WI38 (cell line): ENCODE measurements around the gene MEN1.

Source experiments
- H3K4me3 ChIP-seq: 2 replicates; pipeline ENCODE4 v1.5.1; 2011; ENCODE audit warnings: low read depth, mild to moderate bottlenecking, control low read depth, low read length
- TF ChIP-seq, protein P1 (sequence below): IDR thresholded peaks from 2 replicates; pipeline ENCODE4 v1.5.1; 2012; ENCODE audit warnings: low read depth, mild to moderate bottlenecking, control low read depth, low read length

MEN1 gene

GRCh38 chr11:64810271-64810890 lies at the start of gene MEN1:
Gene MEN1, minus strand, starts transcription at chr11:64810551. Its CDS starts 442 bp downstream, at chr11:64810109.
- peak within 1 kb of the TSS; percentile 71 for H3K4me3 ChIP-seq
- TF ChIP-seq, protein P1, sequence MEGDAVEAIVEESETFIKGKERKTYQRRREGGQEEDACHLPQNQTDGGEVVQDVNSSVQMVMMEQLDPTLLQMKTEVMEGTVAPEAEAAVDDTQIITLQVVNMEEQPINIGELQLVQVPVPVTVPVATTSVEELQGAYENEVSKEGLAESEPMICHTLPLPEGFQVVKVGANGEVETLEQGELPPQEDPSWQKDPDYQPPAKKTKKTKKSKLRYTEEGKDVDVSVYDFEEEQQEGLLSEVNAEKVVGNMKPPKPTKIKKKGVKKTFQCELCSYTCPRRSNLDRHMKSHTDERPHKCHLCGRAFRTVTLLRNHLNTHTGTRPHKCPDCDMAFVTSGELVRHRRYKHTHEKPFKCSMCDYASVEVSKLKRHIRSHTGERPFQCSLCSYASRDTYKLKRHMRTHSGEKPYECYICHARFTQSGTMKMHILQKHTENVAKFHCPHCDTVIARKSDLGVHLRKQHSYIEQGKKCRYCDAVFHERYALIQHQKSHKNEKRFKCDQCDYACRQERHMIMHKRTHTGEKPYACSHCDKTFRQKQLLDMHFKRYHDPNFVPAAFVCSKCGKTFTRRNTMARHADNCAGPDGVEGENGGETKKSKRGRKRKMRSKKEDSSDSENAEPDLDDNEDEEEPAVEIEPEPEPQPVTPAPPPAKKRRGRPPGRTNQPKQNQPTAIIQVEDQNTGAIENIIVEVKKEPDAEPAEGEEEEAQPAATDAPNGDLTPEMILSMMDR: no peak

GRCh38 chr11:64859542-64860414 lies 49.4 kb upstream of the MEN1 start:
- TF ChIP-seq, protein P1: no peak

GRCh38 chr11:64858467-64859263 lies 48.3 kb upstream of the MEN1 start:
- H3K4me3 ChIP-seq: no peak overlapping the region
- TF ChIP-seq, protein P1: no peak

More at GRCh38 chr11:64859542-64860414, 49.4 kb upstream of the MEN1 start:
- H3K4me3 ChIP-seq: no peak overlapping the region

GRCh38 chr11:64857485-64857884 lies 47.1 kb upstream of the MEN1 start:
- no peak overlapping the region for H3K4me3 ChIP-seq
- TF ChIP-seq, protein P1: no peak

DNA sequence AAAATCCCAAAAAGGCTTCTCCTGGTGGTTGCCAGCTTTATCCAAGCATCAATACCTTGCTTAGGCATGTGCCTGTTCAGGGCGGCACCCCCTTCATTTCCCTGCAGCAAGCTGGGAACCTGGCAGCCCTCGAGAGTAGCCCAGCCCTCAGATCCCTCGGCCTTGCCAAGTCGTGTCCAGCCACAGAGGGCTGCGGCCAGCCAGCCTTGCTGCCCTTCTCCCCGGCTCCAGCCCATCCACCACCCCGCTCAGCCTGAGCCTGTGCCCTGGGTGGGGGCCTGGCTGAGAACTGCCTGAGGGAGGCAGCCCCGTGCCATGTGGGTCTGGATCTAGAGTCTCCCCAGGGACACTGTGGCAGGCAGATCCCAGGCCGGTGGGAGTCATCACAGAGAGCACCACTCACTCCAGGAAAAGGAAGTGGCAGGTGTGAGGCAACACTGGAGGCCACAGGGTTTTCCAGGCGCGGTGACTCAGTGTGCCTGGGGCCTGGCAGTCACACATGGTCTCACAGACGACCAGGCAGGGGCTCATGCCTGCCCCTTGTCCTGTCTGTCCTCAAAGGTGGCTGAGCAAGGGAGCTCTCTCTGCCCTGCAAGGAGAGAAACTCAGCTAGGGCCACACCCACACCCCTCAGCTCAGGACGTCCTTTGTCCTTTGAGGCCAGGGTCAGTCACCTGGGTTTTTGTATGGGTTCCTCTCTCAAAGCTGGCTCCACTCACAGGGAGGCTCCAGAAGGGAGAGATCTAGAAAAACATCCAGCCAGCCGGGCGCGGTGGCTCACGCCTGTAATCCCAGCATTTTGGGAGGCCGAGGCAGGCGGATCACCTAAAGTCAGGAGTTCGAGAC lies 46.3 kb upstream of the MEN1 start:
- H3K4me3 ChIP-seq: no peak overlapping the region
- TF ChIP-seq, protein P1: no peak

DNA sequence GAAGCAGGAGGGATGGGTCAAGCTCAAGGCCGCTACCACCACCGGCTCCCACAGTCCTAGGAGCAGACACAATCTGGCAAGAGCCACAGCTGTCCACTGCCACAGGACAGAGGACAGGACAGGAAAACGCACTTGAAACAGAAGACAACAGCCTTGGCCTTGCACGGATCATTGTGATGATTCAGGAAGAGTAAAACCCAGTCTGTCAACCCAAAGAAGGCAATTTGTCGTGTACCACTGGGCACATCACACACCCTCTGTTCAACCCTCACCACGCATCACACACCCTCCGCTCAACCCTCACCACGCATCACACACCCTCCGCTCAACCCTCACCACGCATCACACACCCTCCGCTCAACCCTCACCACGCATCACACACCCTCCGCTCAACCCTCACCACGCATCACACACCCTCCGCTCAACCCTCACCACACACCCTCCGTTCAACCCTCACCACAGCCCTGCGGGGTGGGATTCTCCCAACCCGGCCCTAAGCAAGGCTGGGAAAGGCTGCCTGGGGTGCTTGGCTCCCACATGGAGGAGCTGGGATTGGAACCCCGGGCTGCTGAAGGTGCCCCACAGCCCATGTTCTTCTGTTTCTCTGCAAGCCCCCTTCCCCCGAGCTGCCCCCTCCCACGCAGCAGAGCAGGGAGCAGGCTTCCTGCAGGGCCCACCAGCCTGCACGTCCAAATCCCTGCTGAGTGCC lies 45.4 kb upstream of the MEN1 start:
- TF ChIP-seq, protein P1: no peak
- H3K4me3 ChIP-seq: no peak overlapping the region
